ENCODE data around the gene USP21.

- TF ChIP-seq POLR2A (IDR thresholded peaks at IDR 0.05) (no peak), CTCF (IDR thresholded peaks at IDR 0.05) (no peak)
Observed at GRCh38 chr1:161140755-161141400, 18.4 kb upstream of the USP21 start.

Measured in heart left ventricle (tissue), 13 donors.